K562 (cell line): ENCODE measurements around the gene NUP210.

Experiments
- EGR1 ChIP-seq: fragments of 450-650 bp; conservative IDR thresholded peaks from 2 replicates; pipeline ENCODE4 v1.6.1; 2017; ENCODE audit warnings: mild to moderate bottlenecking
- EP300 ChIP-seq: IDR thresholded peaks from 2 replicates; pipeline ENCODE4 v1.6.1; 2012; ENCODE audit warnings: low read length, improper control_type of control experiment
- ETS2 ChIP-seq: IDR thresholded peaks from 2 replicates; pipeline ENCODE4 v1.6.1; 2016; ENCODE audit warnings: borderline replicate concordance, missing genetic modification characterization, mild to moderate bottlenecking, moderate library complexity, missing compliant biosample characterization; ENCODE audit not compliant: poor library complexity, severe bottlenecking
- NFRKB ChIP-seq: fragments of 450-650 bp; IDR thresholded peaks from 2 replicates; pipeline ENCODE4 v1.6.1; 2016; ENCODE audit warnings: low read depth
- PHF8 ChIP-seq: fragments of 200-600 bp; sonication (generic); IDR thresholded peaks from 2 replicates; pipeline ENCODE4 v1.6.1; 2012; ENCODE audit warnings: mixed run types, mild to moderate bottlenecking, inconsistent platforms, low read length, moderate library complexity, borderline replicate concordance
- POLR3G ChIP-seq: IDR thresholded peaks from 2 replicates; pipeline ENCODE4 v1.6.1; 2011; ENCODE audit not compliant: insufficient read length, insufficient replicate concordance; ENCODE audit errors: extremely low read depth
- RHOXF2B ChIP-seq: fragments of 250-450 bp; sonication (Bioruptor Pico); conservative IDR thresholded peaks from 2 replicates; pipeline ENCODE4 v1.5.1; 2021
- TAF1 ChIP-seq: IDR thresholded peaks from 2 replicates; pipeline ENCODE4 v1.6.1; 2011; ENCODE audit warnings: mild to moderate bottlenecking, low read length, moderate library complexity; ENCODE audit not compliant: insufficient read depth, control insufficient read depth, severe bottlenecking; ENCODE audit errors: extremely low read depth
- ZBTB1 ChIP-seq: sonication (generic); formaldehyde crosslinking; IDR thresholded peaks from 2 replicates; pipeline ENCODE4 v1.8.1; 2023; ENCODE audit warnings: missing genetic modification reagents, low read depth, mild to moderate bottlenecking, borderline replicate concordance
- ZNF384 ChIP-seq: IDR thresholded peaks from 2 replicates; pipeline ENCODE4 v1.6.1; 2012; ENCODE audit warnings: low read depth, low read length, improper control_type of control experiment
- TF ChIP-seq, protein P1 (sequence below), 3 experiments: IDR thresholded peaks in 2 of 3; conservative IDR thresholded peaks in 1 of 3; 2 replicates each; pipeline ENCODE4 v1.5.1; 2011 to 2012; ENCODE audit warnings: low read length in 3 of 3, mild to moderate bottlenecking in 3 of 3, control low read depth in 2 of 3, improper control_type of control experiment in 1 of 3, inconsistent platforms in 1 of 3, low read depth in 1 of 3, mixed read lengths in 1 of 3, moderate library complexity in 1 of 3; ENCODE audit not compliant: insufficient read depth in 2 of 3

DNA sequence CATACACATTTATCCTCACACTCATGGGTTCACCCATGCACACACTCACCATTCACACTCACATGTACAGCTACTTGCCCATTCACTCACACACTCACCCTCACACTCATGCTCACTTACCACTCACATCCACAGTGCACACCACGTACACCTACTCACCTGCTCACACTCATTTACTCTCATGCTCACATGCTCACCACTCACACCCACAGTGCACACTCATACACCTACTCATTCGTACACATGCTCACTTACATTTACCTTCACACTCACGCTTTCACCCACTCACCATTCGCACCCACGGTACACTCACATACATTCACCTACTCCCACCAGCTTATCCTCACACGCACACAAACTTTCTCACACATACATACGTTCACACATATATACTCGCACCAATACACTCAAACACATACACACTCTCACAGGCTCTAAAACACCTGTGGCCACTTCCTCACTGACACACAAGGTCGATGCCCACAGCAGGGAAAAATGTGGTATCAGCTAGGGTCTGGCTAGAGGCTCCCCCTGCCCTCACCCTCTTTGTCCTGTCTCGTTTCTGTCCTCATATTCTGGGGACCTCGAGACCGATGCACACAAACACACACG, 46.0 kb downstream of the NUP210 start:
- TF ChIP-seq ETS2 (tag), result no peak
- TF ChIP-seq ZBTB1 (CRISPR knock-in tag), result no peak
- TF ChIP-seq EP300, result no peak
- no peak for TF ChIP-seq ZNF384
- TF ChIP-seq PHF8, result no peak
- TF ChIP-seq RHOXF2B, result no peak
- no peak for TF ChIP-seq POLR3G
- TF ChIP-seq, protein P1, sequence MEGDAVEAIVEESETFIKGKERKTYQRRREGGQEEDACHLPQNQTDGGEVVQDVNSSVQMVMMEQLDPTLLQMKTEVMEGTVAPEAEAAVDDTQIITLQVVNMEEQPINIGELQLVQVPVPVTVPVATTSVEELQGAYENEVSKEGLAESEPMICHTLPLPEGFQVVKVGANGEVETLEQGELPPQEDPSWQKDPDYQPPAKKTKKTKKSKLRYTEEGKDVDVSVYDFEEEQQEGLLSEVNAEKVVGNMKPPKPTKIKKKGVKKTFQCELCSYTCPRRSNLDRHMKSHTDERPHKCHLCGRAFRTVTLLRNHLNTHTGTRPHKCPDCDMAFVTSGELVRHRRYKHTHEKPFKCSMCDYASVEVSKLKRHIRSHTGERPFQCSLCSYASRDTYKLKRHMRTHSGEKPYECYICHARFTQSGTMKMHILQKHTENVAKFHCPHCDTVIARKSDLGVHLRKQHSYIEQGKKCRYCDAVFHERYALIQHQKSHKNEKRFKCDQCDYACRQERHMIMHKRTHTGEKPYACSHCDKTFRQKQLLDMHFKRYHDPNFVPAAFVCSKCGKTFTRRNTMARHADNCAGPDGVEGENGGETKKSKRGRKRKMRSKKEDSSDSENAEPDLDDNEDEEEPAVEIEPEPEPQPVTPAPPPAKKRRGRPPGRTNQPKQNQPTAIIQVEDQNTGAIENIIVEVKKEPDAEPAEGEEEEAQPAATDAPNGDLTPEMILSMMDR (IDR thresholded peaks at IDR 0.05 in 2 of 3, conservative IDR thresholded peaks at IDR 0.05 in 1 of 3; ENCODE audit: insufficient read depth in 2 of 3, low read depth in 1 of 3, low read length in 3 of 3), result no peak
- TF ChIP-seq NFRKB, result no peak
- TF ChIP-seq TAF1, result no peak
- TF ChIP-seq EGR1, result no peak
